Cardiac fibroblast (primary cell): Measurements from ENCODE around the gene SSBP3.

Source experiments
- DNase-seq, 2 donors: peaks; one replicate each; pipeline versions ENCODE4 v3.0.0 to v3.0.0-alpha.2; 2010; ENCODE audit warnings: low read depth in 2 of 2
- H3K4me3 ChIP-seq, 2 donors: replicated peaks in 1 of 2; 1 replicate in 1 of 2; 2 replicates in 1 of 2; pipeline ENCODE4 v1.5.1; 2011; ENCODE audit warnings: low read depth in 2 of 2, low read length in 2 of 2, mild to moderate bottlenecking in 2 of 2, moderate library complexity in 1 of 2
- TF ChIP-seq, protein P1 (sequence below): IDR thresholded peaks from one replicate; pipeline ENCODE4 v1.5.1; 2011; ENCODE audit warnings: low read depth, mild to moderate bottlenecking, low read length, inconsistent platforms

Gene SSBP3

DNA sequence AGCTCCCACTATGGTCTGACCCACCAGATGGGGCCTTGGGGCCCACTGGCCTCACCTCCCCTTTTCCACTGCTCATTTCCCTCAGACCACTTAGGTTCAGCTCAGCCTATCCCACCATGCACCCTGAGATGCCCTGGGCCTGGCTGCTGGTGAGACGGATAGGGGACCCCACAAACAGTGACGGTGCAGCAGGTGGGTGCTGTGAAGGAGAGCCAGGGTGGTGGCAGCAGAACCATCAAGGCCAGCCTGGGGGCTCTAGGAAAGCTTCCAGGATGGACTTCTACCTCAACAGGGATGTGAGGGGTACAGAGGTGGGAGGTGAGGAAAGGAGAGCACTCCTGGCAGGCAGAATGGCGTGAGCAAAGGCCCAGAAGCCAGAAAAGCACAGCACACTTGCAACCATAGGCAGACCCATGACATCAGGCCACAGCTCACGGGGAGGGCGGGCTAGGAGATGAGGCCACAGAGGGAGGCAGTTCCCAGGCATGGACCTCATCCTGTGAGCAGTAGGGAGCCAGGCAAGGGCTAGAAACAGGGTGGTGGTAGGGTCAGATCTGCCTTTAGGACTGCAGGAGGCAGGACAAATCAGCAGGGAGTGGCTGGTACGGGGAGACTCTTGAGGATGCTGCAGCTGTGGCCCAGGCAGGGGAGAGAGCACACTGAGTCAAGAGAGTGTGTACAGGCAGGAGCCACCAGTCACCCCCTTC lies 229.4 kb downstream of the SSBP3 start:
- no peak for DNase-seq
- H3K4me3 ChIP-seq = no peak overlapping the region
- TF ChIP-seq, protein P1, sequence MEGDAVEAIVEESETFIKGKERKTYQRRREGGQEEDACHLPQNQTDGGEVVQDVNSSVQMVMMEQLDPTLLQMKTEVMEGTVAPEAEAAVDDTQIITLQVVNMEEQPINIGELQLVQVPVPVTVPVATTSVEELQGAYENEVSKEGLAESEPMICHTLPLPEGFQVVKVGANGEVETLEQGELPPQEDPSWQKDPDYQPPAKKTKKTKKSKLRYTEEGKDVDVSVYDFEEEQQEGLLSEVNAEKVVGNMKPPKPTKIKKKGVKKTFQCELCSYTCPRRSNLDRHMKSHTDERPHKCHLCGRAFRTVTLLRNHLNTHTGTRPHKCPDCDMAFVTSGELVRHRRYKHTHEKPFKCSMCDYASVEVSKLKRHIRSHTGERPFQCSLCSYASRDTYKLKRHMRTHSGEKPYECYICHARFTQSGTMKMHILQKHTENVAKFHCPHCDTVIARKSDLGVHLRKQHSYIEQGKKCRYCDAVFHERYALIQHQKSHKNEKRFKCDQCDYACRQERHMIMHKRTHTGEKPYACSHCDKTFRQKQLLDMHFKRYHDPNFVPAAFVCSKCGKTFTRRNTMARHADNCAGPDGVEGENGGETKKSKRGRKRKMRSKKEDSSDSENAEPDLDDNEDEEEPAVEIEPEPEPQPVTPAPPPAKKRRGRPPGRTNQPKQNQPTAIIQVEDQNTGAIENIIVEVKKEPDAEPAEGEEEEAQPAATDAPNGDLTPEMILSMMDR = no peak
